ENCODE measurements around the gene ANP32E.
"Not testable (repeated sequence)": the region's sequence is repeated elsewhere in the genome, so short reads cannot be mapped to it uniquely, and the experiment has no call there.

Gene ANP32E

GRCh38 chr1:150210706-150211105 is 25.2 kb downstream of the ANP32E start:
- H3K27me3 Mint-ChIP-seq (ENCODE audit: low read depth), result no peaks in the 10 kb centered on the region
- H3K4me3 Mint-ChIP-seq, result no peak overlapping the region
- H3K9me3 Mint-ChIP-seq, result no peaks in the 10 kb centered on the region
- H3K27ac Mint-ChIP-seq, result no peak overlapping the region
- H3K36me3 Mint-ChIP-seq (ENCODE audit: low read depth), result peaks cover 3% of the 10 kb centered on the region
- H3K4me1 Mint-ChIP-seq (ENCODE audit: low read depth), result peaks cover 18% of the 10 kb centered on the region

GRCh38 chr1:150210091-150210490 is 25.8 kb downstream of the ANP32E start:
- Mint-ChIP-seq H3K36me3 (ENCODE audit: low read depth) (peaks cover 3% of the 10 kb centered on the region), H3K27ac (no peak overlapping the region), H3K27me3 (ENCODE audit: low read depth) (no peaks in the 10 kb centered on the region), H3K4me3 (no peak overlapping the region), H3K4me1 (ENCODE audit: low read depth) (peaks cover 18% of the 10 kb centered on the region), H3K9me3 (no peaks in the 10 kb centered on the region)

- H3K27me3 Mint-ChIP-seq (ENCODE audit: low read depth); H3K27ac Mint-ChIP-seq; H3K36me3 Mint-ChIP-seq (ENCODE audit: low read depth); H3K4me3 Mint-ChIP-seq; H3K9me3 Mint-ChIP-seq; H3K4me1 Mint-ChIP-seq (ENCODE audit: low read depth): not testable (repeated sequence)
Measured at GRCh38 chr1:150208460-150208859, 27.5 kb downstream of the ANP32E start.

- H3K27ac Mint-ChIP-seq, result no peak overlapping the region
- no peaks in the 10 kb centered on the region for H3K27me3 Mint-ChIP-seq (ENCODE audit: low read depth)
- no peaks in the 10 kb centered on the region for H3K4me1 Mint-ChIP-seq (ENCODE audit: low read depth)
- no peaks in the 10 kb centered on the region for H3K9me3 Mint-ChIP-seq
- no peaks in the 10 kb centered on the region for H3K36me3 Mint-ChIP-seq (ENCODE audit: low read depth)
- no peak overlapping the region for H3K4me3 Mint-ChIP-seq
Measured at GRCh38 chr1:150207281-150207971, 28.5 kb downstream of the ANP32E start.

- peaks cover 13% of the 10 kb centered on the region for H3K27me3 Mint-ChIP-seq (ENCODE audit: low read depth)
- no peak overlapping the region for H3K27ac Mint-ChIP-seq
- H3K4me3 Mint-ChIP-seq, result no peak overlapping the region
- H3K4me1 Mint-ChIP-seq (ENCODE audit: low read depth), result peaks cover 2% of the 10 kb centered on the region
- H3K9me3 Mint-ChIP-seq, result no peaks in the 10 kb centered on the region
- H3K36me3 Mint-ChIP-seq (ENCODE audit: low read depth), result no peaks in the 10 kb centered on the region
Measured at GRCh38 chr1:150196417-150196816, 39.5 kb downstream of the ANP32E start.

GRCh38 chr1:150194381-150195031 is 41.4 kb downstream of the ANP32E start:
- Mint-ChIP-seq H3K4me3 (no peak overlapping the region), H3K36me3 (ENCODE audit: low read depth) (no peaks in the 10 kb centered on the region), H3K27ac (no peak overlapping the region), H3K4me1 (ENCODE audit: low read depth) (peaks cover 2% of the 10 kb centered on the region), H3K9me3 (no peaks in the 10 kb centered on the region), H3K27me3 (ENCODE audit: low read depth) (peaks cover 15% of the 10 kb centered on the region)

- H3K27ac Mint-ChIP-seq, result no peak overlapping the region
- H3K4me1 Mint-ChIP-seq (ENCODE audit: low read depth), result peaks cover 10% of the 10 kb centered on the region
- no peak overlapping the region for H3K4me3 Mint-ChIP-seq
- H3K27me3 Mint-ChIP-seq (ENCODE audit: low read depth), result peaks cover 11% of the 10 kb centered on the region
- H3K36me3 Mint-ChIP-seq (ENCODE audit: low read depth), result no peaks in the 10 kb centered on the region
- H3K9me3 Mint-ChIP-seq, result no peaks in the 10 kb centered on the region
Measured at GRCh38 chr1:150192012-150192411, 43.9 kb downstream of the ANP32E start.

GRCh38 chr1:150187560-150187931 is 48.4 kb downstream of the ANP32E start:
- Mint-ChIP-seq H3K27me3 (ENCODE audit: low read depth) (peaks cover 7% of the 10 kb centered on the region), H3K36me3 (ENCODE audit: low read depth) (no peaks in the 10 kb centered on the region), H3K9me3 (no peaks in the 10 kb centered on the region), H3K4me3 (no peak overlapping the region), H3K27ac (peak overlapping the region; percentile 71), H3K4me1 (ENCODE audit: low read depth) (peaks cover 10% of the 10 kb centered on the region)

GRCh38 chr1:150186789-150187559 is 48.9 kb downstream of the ANP32E start:
- Mint-ChIP-seq H3K4me3 (no peak overlapping the region), H3K27me3 (ENCODE audit: low read depth) (peaks cover 7% of the 10 kb centered on the region), H3K4me1 (ENCODE audit: low read depth) (peaks cover 10% of the 10 kb centered on the region), H3K9me3 (no peaks in the 10 kb centered on the region), H3K27ac (peak overlapping the region; percentile 71), H3K36me3 (ENCODE audit: low read depth) (no peaks in the 10 kb centered on the region)

- not testable (repeated sequence) for H3K27me3 Mint-ChIP-seq (ENCODE audit: low read depth); H3K9me3 Mint-ChIP-seq; H3K36me3 Mint-ChIP-seq (ENCODE audit: low read depth); H3K27ac Mint-ChIP-seq; H3K4me3 Mint-ChIP-seq
- H3K4me1 Mint-ChIP-seq (ENCODE audit: low read depth), result peaks cover 10% of the 10 kb centered on the region
Measured at GRCh38 chr1:150186438-150186788, 49.5 kb downstream of the ANP32E start.

GRCh38 chr1:150185481-150185880 is 50.4 kb downstream of the ANP32E start:
- Mint-ChIP-seq H3K27me3 (ENCODE audit: low read depth) (peaks cover 7% of the 10 kb centered on the region), H3K36me3 (ENCODE audit: low read depth) (no peaks in the 10 kb centered on the region), H3K4me3 (no peak overlapping the region), H3K9me3 (no peaks in the 10 kb centered on the region), H3K4me1 (ENCODE audit: low read depth) (peaks cover 10% of the 10 kb centered on the region), H3K27ac (no peak overlapping the region)

GRCh38 chr1:150183061-150183460 is 52.9 kb downstream of the ANP32E start:
- H3K27ac Mint-ChIP-seq, result no peak overlapping the region
- no peaks in the 10 kb centered on the region for H3K27me3 Mint-ChIP-seq (ENCODE audit: low read depth)
- H3K36me3 Mint-ChIP-seq (ENCODE audit: low read depth), result no peaks in the 10 kb centered on the region

GRCh38 chr1:150182247-150182646 is 53.7 kb downstream of the ANP32E start:
- H3K4me3 Mint-ChIP-seq, result no peak overlapping the region

More at GRCh38 chr1:150183061-150183460, 52.9 kb downstream of the ANP32E start:
- Mint-ChIP-seq H3K4me1 (ENCODE audit: low read depth) (peaks cover 10% of the 10 kb centered on the region), H3K4me3 (no peak overlapping the region), H3K9me3 (no peaks in the 10 kb centered on the region)

GRCh38 chr1:150180474-150180873 is 55.4 kb downstream of the ANP32E start:
- no peak overlapping the region for H3K4me3 Mint-ChIP-seq
- no peaks in the 10 kb centered on the region for H3K27me3 Mint-ChIP-seq (ENCODE audit: low read depth)
- no peaks in the 10 kb centered on the region for H3K9me3 Mint-ChIP-seq
- no peak overlapping the region for H3K27ac Mint-ChIP-seq
- H3K4me1 Mint-ChIP-seq (ENCODE audit: low read depth), result no peaks in the 10 kb centered on the region
- H3K36me3 Mint-ChIP-seq (ENCODE audit: low read depth), result no peaks in the 10 kb centered on the region

More at GRCh38 chr1:150182247-150182646, 53.7 kb downstream of the ANP32E start:
- H3K9me3 Mint-ChIP-seq, result no peaks in the 10 kb centered on the region
- H3K27ac Mint-ChIP-seq, result no peak overlapping the region
- H3K36me3 Mint-ChIP-seq (ENCODE audit: low read depth), result no peaks in the 10 kb centered on the region
- H3K27me3 Mint-ChIP-seq (ENCODE audit: low read depth), result no peaks in the 10 kb centered on the region
- peaks cover 5% of the 10 kb centered on the region for H3K4me1 Mint-ChIP-seq (ENCODE audit: low read depth)

GRCh38 chr1:150179867-150180266 is 56.0 kb downstream of the ANP32E start:
- Mint-ChIP-seq H3K27ac (no peak overlapping the region), H3K36me3 (ENCODE audit: low read depth) (no peaks in the 10 kb centered on the region), H3K4me3 (no peak overlapping the region), H3K9me3 (no peaks in the 10 kb centered on the region), H3K27me3 (ENCODE audit: low read depth) (no peaks in the 10 kb centered on the region), H3K4me1 (ENCODE audit: low read depth) (no peaks in the 10 kb centered on the region)
